Caco-2 (cell line): ENCODE data around the gene CMSS1. TPM values are rescaled to one million over a fixed set of nuclear protein-coding genes. Genes with fewer than 3 reads are reported as not detected.
A peak's percentile ranks its signal among the peaks of the same experiment; 100 is the strongest.

Experiments used
- BruUV-seq: library from RNA; stranded (reverse); fragments of 400-500 nt; replicated peaks from 2 replicates; lab custom pipeline; 2021; lab: Mats Ljungman, UMichigan
- CTCF ChIA-PET: fragments of 300-600 bp; sonication (Branson Sonifier 250); formaldehyde crosslinking; loops from one replicate; lab custom pipeline; 2022; ENCODE audit warnings: antibody characterized with exemption; lab: Charles Lee
- POLR2A ChIA-PET: fragments of 300-600 bp; sonication (Branson Sonifier 250); formaldehyde crosslinking; loops from one replicate; lab custom pipeline; 2022; ENCODE audit warnings: antibody characterized with exemption; lab: Charles Lee
- DNase-seq, 2 experiments: peaks; one replicate each; pipeline versions ENCODE4 v3.0.0 to v3.0.0-alpha.2; 2020 to 2022
- H3K27me3 ChIP-seq: replicated peaks from 2 replicates; pipeline ENCODE4 v1.6.0; 2011; ENCODE audit warnings: low read length; ENCODE audit not compliant: control insufficient read depth, insufficient read depth
- H3K36me3 ChIP-seq: 2 replicates; pipeline ENCODE4 v1.5.1; 2011; ENCODE audit warnings: low read length; ENCODE audit not compliant: control insufficient read depth, insufficient read depth
- H3K4me1 ChIP-seq: fragments of 250-450 bp; sonication (Bioruptor Pico); 2 replicates; pipeline ENCODE4 v1.5.1; 2020; ENCODE audit warnings: mild to moderate bottlenecking
- H3K4me3 ChIP-seq: 2 replicates; pipeline ENCODE4 v1.5.1; 2011; ENCODE audit warnings: low read depth, mild to moderate bottlenecking, control low read depth, low read length
- H3K9me3 ChIP-seq: fragments of 250-450 bp; sonication (Bioruptor Pico); 2 replicates; pipeline ENCODE4 v1.5.1; 2020; ENCODE audit warnings: mild to moderate bottlenecking, moderate library complexity
- H3K27ac Mint-ChIP-seq: one replicate; pipeline ENCODE4 v1.8.0; 2022; ENCODE audit warnings: mixed read lengths; ENCODE audit not compliant: unreplicated experiment
- H3K27me3 Mint-ChIP-seq: one replicate; pipeline ENCODE4 v1.8.0; 2022; ENCODE audit warnings: mixed read lengths; ENCODE audit not compliant: insufficient read depth, unreplicated experiment
- H3K36me3 Mint-ChIP-seq: one replicate; pipeline ENCODE4 v1.8.0; 2022; ENCODE audit warnings: mild to moderate bottlenecking, mixed read lengths; ENCODE audit not compliant: insufficient read depth, unreplicated experiment
- H3K4me1 Mint-ChIP-seq: one replicate; pipeline ENCODE4 v1.8.0; 2022; ENCODE audit warnings: low read depth, mixed read lengths; ENCODE audit not compliant: unreplicated experiment
- H3K4me3 Mint-ChIP-seq: one replicate; pipeline ENCODE4 v1.8.0; 2022; ENCODE audit warnings: mild to moderate bottlenecking, moderate library complexity, mixed read lengths; ENCODE audit not compliant: unreplicated experiment
- H3K9me3 Mint-ChIP-seq: one replicate; pipeline ENCODE4 v1.8.0; 2022; ENCODE audit warnings: mixed read lengths; ENCODE audit not compliant: unreplicated experiment
- CTCF ChIP-seq, 2 experiments: fragments of 200-600 bp in 1 of 2; IDR thresholded peaks; 1 replicate in 1 of 2; 2 replicates in 1 of 2; pipeline versions ENCODE4 v1.5.1 to v1.8.0; 2011 to 2022; ENCODE audit warnings: antibody characterized with exemption in 1 of 2, control low read depth in 1 of 2, inconsistent platforms in 1 of 2, low read depth in 1 of 2, low read length in 1 of 2, mild to moderate bottlenecking in 1 of 2, moderate library complexity in 1 of 2; ENCODE audit not compliant: insufficient read depth in 1 of 2, severe bottlenecking in 1 of 2, unreplicated experiment in 1 of 2
- intact Hi-C: fragments of 100-400 bp; cut with micrococcal nuclease; formaldehyde crosslinking; loops from one replicate; pipeline ENCODE4 v1.10.0; 2022; ENCODE audit not compliant: unreplicated experiment
- total RNA-seq: library from RNA; stranded (reverse); gene quantifications from 2 replicates; pipeline ENCODE4 v1.2.3, GENCODE V29; 2022

Gene CMSS1
- total RNA-seq, 1 experiment from 2014 or later, result 54.4 TPM

- intact Hi-C loops, result loop anchor here (1.0 kb wide), 2 partner anchors 144 to 290 kb away; no protein-coding TSS in a partner anchor
- Histone ChIP-seq H3K27me3 (no peaks in the 10 kb centered on the region), H3K4me3 (no peak overlapping the region), H3K4me1 (no peaks in the 10 kb centered on the region), H3K36me3 (no peaks in the 10 kb centered on the region), H3K9me3 (no peaks in the 10 kb centered on the region)
- ChIA-PET CTCF (interaction anchor here (0.6 kb wide), 1 partner anchor 673 kb away, joined by 4 read pairs; no protein-coding TSS in a partner anchor), POLR2A (interaction anchor here (0.6 kb wide), 1 partner anchor 553 kb away, joined by 3 read pairs; no protein-coding TSS in a partner anchor)
- H3K27me3 Mint-ChIP-seq, result peaks cover 16% of the 10 kb centered on the region
- peak; percentile 53 to 72 for TF ChIP-seq CTCF (IDR thresholded peaks at IDR 0.05; ENCODE audit: insufficient read depth in 1 of 2, low read depth in 1 of 2, low read length in 1 of 2, severe bottlenecking in 1 of 2, unreplicated experiment in 1 of 2)
- no peaks in the 10 kb centered on the region for H3K9me3 Mint-ChIP-seq
- no TSS peak for BruUV-seq
- no peak overlapping the region for H3K27ac Mint-ChIP-seq
- H3K4me3 Mint-ChIP-seq, result no peak overlapping the region
- peak in 1 of 2 experiments; percentile 35 for DNase-seq
- no peaks in the 10 kb centered on the region for H3K36me3 Mint-ChIP-seq
- no peaks in the 10 kb centered on the region for H3K4me1 Mint-ChIP-seq
These were observed 28.5 kb upstream of the CMSS1 start for GRCh38 chr3:99789011-99789721.

- ChIA-PET POLR2A (no interaction called here), CTCF (no interaction called here)
- Histone ChIP-seq H3K9me3 (no peaks in the 10 kb centered on the region), H3K4me3 (no peak overlapping the region), H3K4me1 (no peaks in the 10 kb centered on the region), H3K36me3 (no peaks in the 10 kb centered on the region), H3K27me3 (no peaks in the 10 kb centered on the region)
- no peak overlapping the region for H3K27ac Mint-ChIP-seq
- no peaks in the 10 kb centered on the region for H3K36me3 Mint-ChIP-seq
- H3K4me3 Mint-ChIP-seq, result no peak overlapping the region
- DNase-seq, result no peak
- H3K9me3 Mint-ChIP-seq, result no peaks in the 10 kb centered on the region
- intact Hi-C loops, result no loop called here
- no TSS peak for BruUV-seq
- no peak for TF ChIP-seq CTCF (IDR thresholded peaks at IDR 0.05; ENCODE audit: insufficient read depth in 1 of 2, low read depth in 1 of 2, low read length in 1 of 2, severe bottlenecking in 1 of 2, unreplicated experiment in 1 of 2)
- H3K4me1 Mint-ChIP-seq, result no peaks in the 10 kb centered on the region
- H3K27me3 Mint-ChIP-seq, result peaks cover 10% of the 10 kb centered on the region
These were observed 23.2 kb upstream of the CMSS1 start for GRCh38 chr3:99794485-99794884.

- Histone ChIP-seq H3K36me3 (no peaks in the 10 kb centered on the region), H3K4me3 (no peak overlapping the region), H3K4me1 (no peaks in the 10 kb centered on the region), H3K9me3 (no peaks in the 10 kb centered on the region), H3K27me3 (no peaks in the 10 kb centered on the region)
- Mint-ChIP-seq H3K27ac (no peak overlapping the region), H3K36me3 (no peaks in the 10 kb centered on the region), H3K27me3 (peaks cover 6% of the 10 kb centered on the region), H3K9me3 (no peaks in the 10 kb centered on the region), H3K4me1 (no peaks in the 10 kb centered on the region), H3K4me3 (no peak overlapping the region)
- intact Hi-C loops, result no loop called here
- CTCF ChIA-PET, result no interaction called here
- POLR2A ChIA-PET, result no interaction called here
- DNase-seq, result no peak
- no TSS peak for BruUV-seq
- TF ChIP-seq CTCF (IDR thresholded peaks at IDR 0.05; ENCODE audit: insufficient read depth in 1 of 2, low read depth in 1 of 2, low read length in 1 of 2, severe bottlenecking in 1 of 2, unreplicated experiment in 1 of 2), result no peak
These were observed 22.1 kb upstream of the CMSS1 start for GRCh38 chr3:99795573-99795972.
